Stimulated activated CD8-positive, alpha-beta memory T cell treated with anti-CD3 and anti-CD28 coated beads, Interleukin-12 subunit alpha, Interleukin-12 subunit beta, amount 100 ng/mL, for 24 hours (primary cell): ENCODE data around the gene MCM3AP.
"Not testable (repeated sequence)": the region's sequence is repeated elsewhere in the genome, so short reads cannot be mapped to it uniquely, and the experiment has no call there.

Source experiments
- DNase-seq: peaks from one replicate; pipeline ENCODE4 v3.0.0-alpha.2; 2020; ENCODE audit errors: extremely low read depth

The MCM3AP gene

DNA sequence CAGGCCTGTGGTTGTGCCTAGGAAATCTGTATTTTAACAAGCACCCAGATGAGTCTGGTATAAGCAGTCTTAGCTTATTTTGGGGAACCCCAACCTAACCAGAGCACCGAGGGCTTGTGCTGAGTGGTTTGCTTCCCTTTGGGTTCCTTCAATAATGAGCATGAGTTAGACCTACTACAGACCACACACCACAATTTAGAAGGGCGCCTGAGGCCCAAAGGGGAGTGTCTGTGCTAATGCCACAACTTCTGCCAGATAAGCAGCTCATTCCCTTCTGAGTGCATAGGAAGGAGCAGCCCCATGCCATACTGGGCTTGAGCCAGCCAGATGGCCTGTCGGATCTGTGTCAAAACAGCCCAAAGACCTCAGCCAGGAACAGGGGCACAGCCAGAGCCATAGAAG, 41.5 kb downstream of the MCM3AP start:
- no peak for DNase-seq

GRCh38 chr21:46243325-46243724, 42.1 kb downstream of the MCM3AP start:
- no peak for DNase-seq

DNA sequence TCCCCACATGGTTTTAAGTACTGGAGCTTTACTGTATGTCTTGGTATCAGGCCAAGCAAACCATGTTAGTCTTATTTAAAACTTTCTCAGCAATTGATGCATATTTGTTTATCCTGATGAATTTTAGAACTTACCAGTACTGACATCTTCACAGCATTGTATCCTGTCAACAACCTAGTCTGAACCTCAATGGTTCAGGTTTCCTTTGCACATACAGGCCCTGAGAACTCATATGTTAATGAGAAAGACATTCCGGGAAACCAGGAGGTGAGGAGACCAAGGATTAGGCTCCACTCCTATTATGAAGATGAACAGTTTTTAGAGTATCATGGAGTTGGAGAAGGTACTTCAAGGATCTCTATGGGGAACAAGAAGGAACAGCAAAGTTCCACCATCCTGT, 43.8 kb downstream of the MCM3AP start:
- DNase-seq: not testable (repeated sequence)

GRCh38 chr21:46239817-46240325, 45.5 kb downstream of the MCM3AP start:
- DNase-seq: no peak

GRCh38 chr21:46237474-46237873, 47.9 kb downstream of the MCM3AP start:
- DNase-seq: no peak

GRCh38 chr21:46234436-46234950, 50.9 kb downstream of the MCM3AP start:
- no peak for DNase-seq

DNA sequence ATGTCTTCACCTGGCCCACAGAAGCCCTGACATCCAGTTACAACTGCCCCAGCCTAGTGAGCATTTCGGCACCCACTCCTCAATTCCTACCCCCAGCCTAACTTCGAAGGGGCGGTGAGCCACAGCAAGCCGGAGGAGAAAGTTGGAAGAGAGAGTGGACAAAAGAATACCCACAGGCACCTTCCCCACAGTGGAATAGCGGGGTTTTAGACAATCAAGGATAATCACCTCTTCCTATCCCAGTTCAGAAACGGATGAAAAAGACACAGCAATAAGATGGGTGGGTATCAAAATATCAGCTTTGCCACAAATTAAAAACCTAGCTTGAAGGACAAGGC, 55.5 kb downstream of the MCM3AP start:
- DNase-seq: no peak

DNA sequence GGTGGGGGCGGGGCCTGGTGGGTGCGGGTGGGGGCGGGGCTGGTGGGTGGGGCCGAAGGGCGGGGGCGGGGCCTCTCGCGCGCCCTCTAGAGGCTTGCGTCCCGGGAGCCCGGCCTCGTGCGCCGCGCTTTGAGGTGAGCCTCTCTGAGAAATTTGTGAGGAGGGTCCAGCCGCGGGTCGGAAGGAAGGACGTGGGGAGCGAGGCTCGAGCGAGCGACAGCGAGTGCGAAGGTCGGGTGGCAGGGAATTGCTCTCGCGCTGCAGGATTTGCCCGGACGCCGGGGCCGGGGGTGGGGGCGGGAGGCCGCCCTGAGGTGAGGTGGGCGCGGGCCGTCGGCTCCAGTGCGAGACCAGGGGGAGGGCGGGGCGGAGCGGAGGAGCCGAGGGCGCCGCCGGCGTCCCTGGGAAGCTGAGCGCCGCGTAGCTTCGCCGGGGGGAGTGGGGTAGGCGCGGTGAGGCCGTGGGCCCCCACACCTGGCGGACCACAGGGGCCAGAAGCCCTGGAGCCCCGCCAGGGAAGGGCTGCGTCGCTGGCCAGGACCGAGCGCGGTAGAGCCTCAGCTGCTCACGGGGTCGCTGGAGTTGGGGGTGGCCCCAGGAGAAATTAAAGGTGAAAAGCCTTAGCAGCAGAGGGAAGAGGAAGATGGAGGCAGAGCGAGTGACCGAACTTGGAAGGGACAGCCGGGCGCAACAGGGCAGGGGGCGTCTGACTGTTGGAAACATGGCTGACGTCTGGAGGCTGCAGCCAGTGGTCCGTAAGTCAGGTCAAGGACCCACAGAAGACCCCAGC, 56.1 kb downstream of the MCM3AP start:
- no peak for DNase-seq

DNA sequence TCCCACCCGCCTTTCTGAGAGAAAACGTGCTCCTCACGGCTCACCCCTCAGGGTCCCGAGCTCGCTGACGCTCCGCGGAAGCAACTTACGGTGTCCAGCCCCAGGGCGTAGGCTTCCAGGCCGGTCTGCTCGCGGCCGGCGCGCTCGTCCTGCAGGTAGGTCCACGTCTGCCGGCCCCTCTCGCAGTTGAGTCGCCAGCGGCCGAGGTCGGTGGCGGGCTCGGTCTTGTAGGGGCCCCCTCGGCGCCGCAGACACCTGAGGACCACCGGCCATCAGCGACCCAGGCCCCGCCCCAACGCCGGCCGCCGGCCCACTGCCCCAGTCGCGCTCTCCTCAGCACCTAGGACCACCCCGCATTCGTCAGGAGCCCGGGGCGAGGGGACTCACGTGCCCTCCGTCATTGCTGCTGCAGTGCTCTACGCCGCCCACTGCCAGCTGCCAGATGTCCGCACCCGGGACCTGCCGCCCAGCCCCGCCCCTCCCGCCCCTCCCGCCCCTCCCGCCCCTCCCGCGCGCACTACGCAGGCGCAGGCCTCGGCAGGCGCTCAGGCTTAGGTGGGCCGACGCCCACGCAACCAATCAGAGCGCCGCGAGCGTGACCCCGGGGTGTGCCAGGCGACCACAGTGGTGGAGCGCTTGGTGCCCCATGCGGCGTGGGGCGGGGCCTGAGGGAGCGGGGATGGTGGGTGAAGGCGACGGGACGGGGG, 56.9 kb downstream of the MCM3AP start, which contains the start of gene LSS:
Gene LSS, minus strand, starts transcription at position 430 of the 707 bp plus-strand sequence. Its CDS starts 29 bp downstream, at position 401.
- DNase-seq: peak; percentile 96

DNA sequence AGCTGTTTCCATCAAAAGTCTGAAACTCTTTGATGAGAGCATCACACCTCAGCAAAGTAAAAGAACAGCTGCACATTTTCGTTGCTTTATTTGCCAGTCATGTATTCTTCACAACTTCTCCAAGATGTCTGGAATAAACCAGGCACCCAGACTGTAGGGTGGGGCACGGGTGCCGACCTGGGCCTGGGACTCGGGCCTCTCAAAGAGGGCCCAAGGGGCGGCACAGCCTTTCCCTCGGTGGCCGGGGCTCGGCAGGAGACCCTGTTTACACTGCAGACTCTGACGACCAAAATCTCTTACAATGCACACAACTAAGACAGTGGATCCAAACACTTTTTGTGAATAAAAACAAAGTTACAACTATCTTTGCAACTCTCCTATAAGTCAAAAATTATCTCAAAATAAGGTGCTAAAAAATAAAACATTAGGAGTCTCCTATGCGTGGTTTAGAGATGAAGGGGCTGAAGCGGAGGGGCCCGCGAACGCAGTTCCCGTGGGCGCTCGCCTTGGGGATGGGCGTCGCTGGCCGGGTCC, 57.5 kb downstream of the MCM3AP start:
- no peak for DNase-seq

DNA sequence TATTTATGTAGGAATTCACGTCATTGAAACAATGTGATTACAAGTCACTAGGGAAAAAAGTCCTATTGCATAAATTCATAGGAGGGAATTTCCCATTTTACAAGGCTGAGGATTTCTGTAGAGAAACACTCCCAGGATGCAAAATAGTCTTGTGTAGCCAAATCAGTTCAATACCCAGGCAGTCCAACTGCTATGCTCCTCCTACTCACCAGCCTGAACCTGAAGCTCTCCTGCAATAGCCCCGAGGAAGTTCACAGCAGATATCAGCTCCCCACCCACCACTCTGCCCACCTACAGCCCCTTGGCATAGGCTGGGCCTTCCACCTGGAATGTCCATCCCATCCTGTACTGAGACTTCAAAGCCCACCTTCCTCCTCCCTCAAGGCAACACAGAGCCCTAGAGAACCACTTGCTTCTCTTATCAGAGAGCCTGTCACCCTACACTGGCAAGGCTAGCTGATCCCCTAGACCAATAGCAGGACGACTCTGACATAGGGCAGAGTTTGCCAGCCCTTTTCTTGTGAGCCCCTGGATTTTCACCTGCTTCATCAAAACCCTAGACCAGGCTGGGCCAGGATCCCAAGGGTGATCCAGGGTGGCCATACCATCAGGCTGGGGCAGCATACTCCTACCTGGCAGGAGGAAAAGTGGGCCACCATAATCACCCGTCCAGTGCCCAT, 58.4 kb downstream of the MCM3AP start:
- DNase-seq: no peak

DNA sequence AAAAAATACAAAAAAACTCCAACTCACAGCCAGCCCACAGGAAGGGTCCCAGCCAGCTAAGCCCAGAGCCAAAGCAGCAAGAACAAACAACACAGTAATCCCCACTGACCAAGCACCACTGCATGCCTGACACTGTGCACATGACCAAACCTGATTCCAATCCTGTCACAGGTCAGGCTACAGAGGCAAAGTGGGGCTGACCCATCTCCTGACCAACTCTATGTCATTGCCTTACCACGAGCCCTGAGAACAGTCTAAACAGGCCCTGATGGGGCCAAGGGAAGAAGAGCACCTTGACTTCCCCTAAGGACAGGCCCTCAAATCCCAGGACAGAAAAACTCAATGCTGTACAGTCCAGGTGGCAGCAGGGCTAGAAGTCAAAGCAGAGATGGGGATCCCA, 59.3 kb downstream of the MCM3AP start:
- no peak for DNase-seq

DNA sequence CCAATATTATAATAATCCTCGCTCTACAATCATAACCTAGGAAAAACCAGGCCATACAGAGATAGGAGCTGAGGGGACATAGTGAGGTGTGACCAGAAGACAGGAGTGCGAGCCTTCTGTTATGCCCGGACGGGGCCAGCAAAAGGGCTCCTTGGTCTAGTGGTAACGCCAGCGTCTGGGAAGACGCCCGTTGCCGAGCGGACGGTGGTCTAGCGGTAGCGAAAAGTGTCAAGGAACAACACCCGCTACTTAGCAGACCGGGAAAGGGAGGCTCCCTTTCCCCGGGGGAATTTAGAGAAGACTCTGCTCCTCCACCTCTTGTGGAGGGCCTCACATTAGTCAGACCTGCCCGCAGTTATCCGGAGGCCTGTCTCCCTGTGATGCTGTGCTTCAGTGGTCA, 61.8 kb downstream of the MCM3AP start:
- not testable (repeated sequence) for DNase-seq

- DNase-seq: no peak
Measured at GRCh38 chr21:46223217-46223616, 62.2 kb downstream of the MCM3AP start.

- DNase-seq: no peak
Measured at GRCh38 chr21:46222436-46223116, 62.8 kb downstream of the MCM3AP start.

- DNase-seq: no peak
Measured at GRCh38 chr21:46221664-46222435, 63.6 kb downstream of the MCM3AP start.

- DNase-seq: no peak
Measured at GRCh38 chr21:46220847-46221246, 64.6 kb downstream of the MCM3AP start.

- no peak for DNase-seq
Measured at GRCh38 chr21:46220275-46220810, 65.1 kb downstream of the MCM3AP start.

- DNase-seq: no peak
Measured at GRCh38 chr21:46219591-46220239, 65.7 kb downstream of the MCM3AP start.
